WTC11 (cell line): ENCODE data around the gene NEK11. TPM values are rescaled to one million over a fixed set of nuclear protein-coding genes. Genes with fewer than 3 reads are reported as not detected.
A peak's percentile ranks its signal among the peaks of the same experiment; 100 is the strongest.

ENCODE experiments used
- ATAC-seq: fragments of 200-7000 bp; cut with Tn5 transposase; 2 replicates; pipeline ENCODE4 v1.10.0; 2021; ENCODE audit warnings: mild to moderate bottlenecking, moderate library complexity
- CTCF ChIA-PET: fragments of 300-600 bp; sonication (Branson Sonifier 250); formaldehyde crosslinking; loops from one replicate; lab custom pipeline; 2021; ENCODE audit warnings: antibody characterized with exemption; lab: Charles Lee
- POLR2A ChIA-PET: fragments of 350-600 bp; sonication (Branson Sonifier 250); formaldehyde crosslinking; loops from one replicate; lab custom pipeline; 2021; ENCODE audit warnings: antibody characterized with exemption; lab: Charles Lee
- DNase-seq: peaks from one replicate; pipeline ENCODE4 v3.0.0; 2021; ENCODE audit warnings: low spot score
- H3K27ac Mint-ChIP-seq: 2 replicates; pipeline ENCODE4 v1.8.0; 2021; ENCODE audit warnings: mixed read lengths
- H3K27me3 Mint-ChIP-seq: 2 replicates; pipeline ENCODE4 v1.8.0; 2021; ENCODE audit warnings: low read depth, mild to moderate bottlenecking, moderate library complexity, mixed read lengths
- H3K36me3 Mint-ChIP-seq: 2 replicates; pipeline ENCODE4 v1.8.0; 2021; ENCODE audit warnings: mixed read lengths
- H3K4me1 Mint-ChIP-seq: 2 replicates; pipeline ENCODE4 v1.8.0; 2022; ENCODE audit warnings: mixed read lengths
- H3K4me3 Mint-ChIP-seq: 2 replicates; pipeline ENCODE4 v1.8.0; 2021; ENCODE audit warnings: mild to moderate bottlenecking, moderate library complexity, mixed read lengths
- H3K9me3 Mint-ChIP-seq: 2 replicates; pipeline ENCODE4 v1.8.0; 2021; ENCODE audit warnings: mixed read lengths
- CREB1 ChIP-seq: sonication (generic); formaldehyde crosslinking; IDR thresholded peaks from 2 replicates; pipeline ENCODE4 v1.8.0; 2023; ENCODE audit warnings: mild to moderate bottlenecking, missing genetic modification reagents
- E2F4 ChIP-seq: sonication (generic); formaldehyde crosslinking; IDR thresholded peaks from 2 replicates; pipeline ENCODE4 v1.8.1; 2022; ENCODE audit warnings: low read depth, mild to moderate bottlenecking, moderate library complexity, missing genetic modification reagents, borderline replicate concordance
- EMX1 ChIP-seq: fragments of 250-450 bp; sonication (Bioruptor Pico); IDR thresholded peaks from 2 replicates; pipeline ENCODE4 v1.8.0; 2021; ENCODE audit warnings: mild to moderate bottlenecking
- FOXK1 ChIP-seq: sonication (generic); formaldehyde crosslinking; IDR thresholded peaks from 2 replicates; pipeline ENCODE4 v1.8.0; 2022; ENCODE audit warnings: mild to moderate bottlenecking, moderate library complexity, missing genetic modification reagents
- FOXP1 ChIP-seq: sonication (generic); formaldehyde crosslinking; IDR thresholded peaks from 2 replicates; pipeline ENCODE4 v1.8.0; 2022; ENCODE audit warnings: missing genetic modification reagents, mild to moderate bottlenecking, moderate library complexity, borderline replicate concordance
- FOXP4 ChIP-seq: sonication (generic); formaldehyde crosslinking; IDR thresholded peaks from 2 replicates; pipeline ENCODE4 v1.8.0; 2022; ENCODE audit warnings: mild to moderate bottlenecking, missing genetic modification reagents
- GABPB1 ChIP-seq: sonication (generic); formaldehyde crosslinking; IDR thresholded peaks from 2 replicates; pipeline ENCODE4 v1.8.1; 2023; ENCODE audit warnings: mild to moderate bottlenecking, missing genetic modification reagents
- JAZF1 ChIP-seq: fragments of 250-450 bp; sonication (Bioruptor Pico); IDR thresholded peaks from 2 replicates; pipeline ENCODE4 v1.9.0; 2021; ENCODE audit warnings: moderate library complexity, mild to moderate bottlenecking, inconsistent platforms
- NFE2L1 ChIP-seq: sonication (generic); formaldehyde crosslinking; IDR thresholded peaks from 2 replicates; pipeline ENCODE4 v1.8.1; 2023; ENCODE audit warnings: missing genetic modification reagents
- NFYB ChIP-seq: sonication (generic); formaldehyde crosslinking; conservative IDR thresholded peaks from 2 replicates; pipeline ENCODE4 v1.8.0; 2022; ENCODE audit warnings: low read depth, missing genetic modification reagents
- PRDM15 ChIP-seq: sonication (generic); formaldehyde crosslinking; IDR thresholded peaks from 2 replicates; pipeline ENCODE4 v1.8.0; 2022; ENCODE audit warnings: missing genetic modification reagents
- RORB ChIP-seq: fragments of 250-450 bp; sonication (Bioruptor Pico); IDR thresholded peaks from 2 replicates; pipeline ENCODE4 v1.9.0; 2021; ENCODE audit warnings: mild to moderate bottlenecking
- ZBTB21 ChIP-seq: sonication (generic); formaldehyde crosslinking; IDR thresholded peaks from 2 replicates; pipeline ENCODE4 v1.8.1; 2023; ENCODE audit warnings: mild to moderate bottlenecking, missing genetic modification reagents, borderline replicate concordance
- ZNF138 ChIP-seq: sonication (generic); formaldehyde crosslinking; conservative IDR thresholded peaks from 2 replicates; pipeline ENCODE4 v1.8.1; 2022; ENCODE audit warnings: mild to moderate bottlenecking, moderate library complexity, missing genetic modification reagents
- ZNF416 ChIP-seq: fragments of 250-450 bp; sonication (Bioruptor Pico); IDR thresholded peaks from 2 replicates; pipeline ENCODE4 v1.9.0; 2021; ENCODE audit warnings: mild to moderate bottlenecking, inconsistent platforms
- ZNF423 ChIP-seq: fragments of 250-450 bp; sonication (Bioruptor Pico); IDR thresholded peaks from 2 replicates; pipeline ENCODE4 v2.1.2; 2022; ENCODE audit warnings: mild to moderate bottlenecking, moderate library complexity
- total RNA-seq: library from RNA; stranded (reverse); gene quantifications from 3 replicates; pipeline ENCODE4 v1.2.3, GENCODE V29; 2021
- TF ChIP-seq, protein P1 (sequence below): sonication (generic); formaldehyde crosslinking; IDR thresholded peaks from 2 replicates; pipeline ENCODE4 v1.8.0; 2023; ENCODE audit warnings: missing genetic modification reagents
- TF ChIP-seq, protein P2 (sequence below): sonication (generic); formaldehyde crosslinking; IDR thresholded peaks from 2 replicates; pipeline ENCODE4 v1.8.1; 2022; ENCODE audit warnings: low read depth, missing genetic modification reagents, borderline replicate concordance
- TF ChIP-seq, protein P3 (sequence below): sonication (generic); formaldehyde crosslinking; IDR thresholded peaks from 2 replicates; pipeline ENCODE4 v1.8.0; 2023; ENCODE audit warnings: missing genetic modification reagents, mild to moderate bottlenecking, borderline replicate concordance

NEK11 gene
- total RNA-seq, 1 experiment from 2014 or later = 1.6 TPM

DNA sequence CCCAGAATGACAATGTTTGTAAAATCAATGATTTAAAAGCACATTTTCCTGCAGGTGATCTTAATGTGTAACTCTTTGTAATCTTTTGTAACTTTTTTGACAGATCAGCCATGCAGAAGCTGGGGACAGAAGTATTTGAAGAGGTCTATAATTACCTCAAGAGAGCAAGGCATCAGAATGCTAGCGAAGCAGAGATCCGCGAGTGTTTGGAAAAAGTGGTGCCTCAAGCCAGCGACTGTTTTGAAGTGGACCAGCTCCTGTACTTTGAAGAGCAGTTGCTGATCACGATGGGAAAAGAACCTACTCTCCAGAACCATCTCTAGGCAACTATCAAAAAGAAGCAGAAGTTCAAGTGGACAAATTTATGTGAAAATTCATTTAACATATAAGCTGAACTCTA lies 322.8 kb downstream of the NEK11 start:
- no peak for DNase-seq
- CTCF ChIA-PET = no interaction called here

DNA sequence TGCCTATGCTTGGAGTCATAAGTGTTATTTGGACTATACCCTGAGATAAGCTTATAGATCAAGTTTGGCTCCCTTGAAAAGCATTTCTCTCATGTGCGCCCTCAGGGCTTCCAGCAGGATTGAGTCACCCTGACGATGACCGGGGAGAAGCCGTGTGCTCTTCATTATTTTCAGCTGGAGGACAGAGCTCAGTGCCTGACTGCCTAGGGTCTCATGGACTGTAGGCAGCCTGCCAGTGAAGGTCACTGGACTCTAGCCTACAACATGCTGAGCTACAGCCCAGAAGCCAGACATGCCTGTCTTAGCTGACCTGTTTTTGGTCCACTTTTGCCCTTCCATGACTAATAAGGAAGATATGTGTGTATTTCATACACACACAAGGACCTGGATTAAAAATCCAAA lies 323.3 kb downstream of the NEK11 start:
- ATAC-seq (no peak), DNase-seq (no peak)
- H3K4me1 Mint-ChIP-seq = peaks cover 35% of the 10 kb centered on the region
- H3K4me3 Mint-ChIP-seq = no peak overlapping the region
- H3K27ac Mint-ChIP-seq = peak overlapping the region; percentile 26; the same call in 1 of the 2 replicates
- CTCF ChIA-PET = interaction anchor here (1.7 kb wide), 1 partner anchor 10 kb away, joined by 3 read pairs; no protein-coding TSS in a partner anchor
- H3K9me3 Mint-ChIP-seq = peaks cover 9% of the 10 kb centered on the region
- no peaks in the 10 kb centered on the region for H3K27me3 Mint-ChIP-seq
- no peaks in the 10 kb centered on the region for H3K36me3 Mint-ChIP-seq
- POLR2A ChIA-PET = no interaction called here
- TF ChIP-seq FOXK1 (CRISPR knock-in tag) (no peak), FOXP1 (no peak), CREB1 (CRISPR knock-in tag) (no peak), GABPB1 (CRISPR knock-in tag) (no peak), ZNF138 (no peak), ZBTB21 (CRISPR knock-in tag) (no peak), PRDM15 (CRISPR knock-in tag) (no peak), NFYB (CRISPR knock-in tag) (no peak), ZNF416 (CRISPR knock-in tag) (no peak)

More for the DNA sequence above, 322.8 kb downstream of the NEK11 start:
- TF ChIP-seq, protein P1, sequence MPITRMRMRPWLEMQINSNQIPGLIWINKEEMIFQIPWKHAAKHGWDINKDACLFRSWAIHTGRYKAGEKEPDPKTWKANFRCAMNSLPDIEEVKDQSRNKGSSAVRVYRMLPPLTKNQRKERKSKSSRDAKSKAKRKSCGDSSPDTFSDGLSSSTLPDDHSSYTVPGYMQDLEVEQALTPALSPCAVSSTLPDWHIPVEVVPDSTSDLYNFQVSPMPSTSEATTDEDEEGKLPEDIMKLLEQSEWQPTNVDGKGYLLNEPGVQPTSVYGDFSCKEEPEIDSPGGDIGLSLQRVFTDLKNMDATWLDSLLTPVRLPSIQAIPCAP (CRISPR knock-in tag) = no peak
- TF ChIP-seq EMX1 (CRISPR knock-in tag) (no peak), NFE2L1 (CRISPR knock-in tag) (no peak), JAZF1 (CRISPR knock-in tag) (no peak), E2F4 (no peak), FOXP4 (CRISPR knock-in tag) (no peak), RORB (CRISPR knock-in tag) (no peak), ZNF423 (CRISPR knock-in tag) (no peak)
- TF ChIP-seq, protein P2, sequence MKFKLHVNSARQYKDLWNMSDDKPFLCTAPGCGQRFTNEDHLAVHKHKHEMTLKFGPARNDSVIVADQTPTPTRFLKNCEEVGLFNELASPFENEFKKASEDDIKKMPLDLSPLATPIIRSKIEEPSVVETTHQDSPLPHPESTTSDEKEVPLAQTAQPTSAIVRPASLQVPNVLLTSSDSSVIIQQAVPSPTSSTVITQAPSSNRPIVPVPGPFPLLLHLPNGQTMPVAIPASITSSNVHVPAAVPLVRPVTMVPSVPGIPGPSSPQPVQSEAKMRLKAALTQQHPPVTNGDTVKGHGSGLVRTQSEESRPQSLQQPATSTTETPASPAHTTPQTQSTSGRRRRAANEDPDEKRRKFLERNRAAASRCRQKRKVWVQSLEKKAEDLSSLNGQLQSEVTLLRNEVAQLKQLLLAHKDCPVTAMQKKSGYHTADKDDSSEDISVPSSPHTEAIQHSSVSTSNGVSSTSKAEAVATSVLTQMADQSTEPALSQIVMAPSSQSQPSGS (CRISPR knock-in tag) = no peak
- TF ChIP-seq, protein P3, sequence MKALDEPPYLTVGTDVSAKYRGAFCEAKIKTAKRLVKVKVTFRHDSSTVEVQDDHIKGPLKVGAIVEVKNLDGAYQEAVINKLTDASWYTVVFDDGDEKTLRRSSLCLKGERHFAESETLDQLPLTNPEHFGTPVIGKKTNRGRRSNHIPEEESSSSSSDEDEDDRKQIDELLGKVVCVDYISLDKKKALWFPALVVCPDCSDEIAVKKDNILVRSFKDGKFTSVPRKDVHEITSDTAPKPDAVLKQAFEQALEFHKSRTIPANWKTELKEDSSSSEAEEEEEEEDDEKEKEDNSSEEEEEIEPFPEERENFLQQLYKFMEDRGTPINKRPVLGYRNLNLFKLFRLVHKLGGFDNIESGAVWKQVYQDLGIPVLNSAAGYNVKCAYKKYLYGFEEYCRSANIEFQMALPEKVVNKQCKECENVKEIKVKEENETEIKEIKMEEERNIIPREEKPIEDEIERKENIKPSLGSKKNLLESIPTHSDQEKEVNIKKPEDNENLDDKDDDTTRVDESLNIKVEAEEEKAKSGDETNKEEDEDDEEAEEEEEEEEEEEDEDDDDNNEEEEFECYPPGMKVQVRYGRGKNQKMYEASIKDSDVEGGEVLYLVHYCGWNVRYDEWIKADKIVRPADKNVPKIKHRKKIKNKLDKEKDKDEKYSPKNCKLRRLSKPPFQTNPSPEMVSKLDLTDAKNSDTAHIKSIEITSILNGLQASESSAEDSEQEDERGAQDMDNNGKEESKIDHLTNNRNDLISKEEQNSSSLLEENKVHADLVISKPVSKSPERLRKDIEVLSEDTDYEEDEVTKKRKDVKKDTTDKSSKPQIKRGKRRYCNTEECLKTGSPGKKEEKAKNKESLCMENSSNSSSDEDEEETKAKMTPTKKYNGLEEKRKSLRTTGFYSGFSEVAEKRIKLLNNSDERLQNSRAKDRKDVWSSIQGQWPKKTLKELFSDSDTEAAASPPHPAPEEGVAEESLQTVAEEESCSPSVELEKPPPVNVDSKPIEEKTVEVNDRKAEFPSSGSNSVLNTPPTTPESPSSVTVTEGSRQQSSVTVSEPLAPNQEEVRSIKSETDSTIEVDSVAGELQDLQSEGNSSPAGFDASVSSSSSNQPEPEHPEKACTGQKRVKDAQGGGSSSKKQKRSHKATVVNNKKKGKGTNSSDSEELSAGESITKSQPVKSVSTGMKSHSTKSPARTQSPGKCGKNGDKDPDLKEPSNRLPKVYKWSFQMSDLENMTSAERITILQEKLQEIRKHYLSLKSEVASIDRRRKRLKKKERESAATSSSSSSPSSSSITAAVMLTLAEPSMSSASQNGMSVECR = no peak
- Mint-ChIP-seq H3K4me1 (peaks cover 35% of the 10 kb centered on the region), H3K4me3 (no peak overlapping the region), H3K27ac (no peak overlapping the region), H3K9me3 (peaks cover 12% of the 10 kb centered on the region), H3K27me3 (no peaks in the 10 kb centered on the region), H3K36me3 (peaks cover 1% of the 10 kb centered on the region; the same call in 1 of the 2 replicates)
- no peak for ATAC-seq
- POLR2A ChIA-PET = no interaction called here
